UCSD-AML1 (cell line): Measurements from ENCODE around the gene EID3.

Source experiments
- DNase-seq: peaks from one replicate; lab custom pipeline; 2025; ENCODE audit not compliant: unreplicated experiment; lab: John Stamatoyannopoulos, UW

Gene EID3

GRCh38 chr12:104333692-104334255, 30.2 kb downstream of the EID3 start:
- DNase-seq: no peak

GRCh38 chr12:104334581-104334980, 31.0 kb downstream of the EID3 start:
- DNase-seq: no peak

- no peak for DNase-seq
Observed at GRCh38 chr12:104336115-104336514, 32.6 kb downstream of the EID3 start.

- DNase-seq: no peak
Observed at GRCh38 chr12:104337030-104337558, 33.6 kb downstream of the EID3 start.

- no peak for DNase-seq
Observed at GRCh38 chr12:104339663-104340062, 36.1 kb downstream of the EID3 start.

GRCh38 chr12:104340177-104340576, 36.6 kb downstream of the EID3 start:
- DNase-seq: no peak

- no peak for DNase-seq
Observed at GRCh38 chr12:104340925-104341611, 37.5 kb downstream of the EID3 start.

- no peak for DNase-seq
Observed at GRCh38 chr12:104342147-104342546, 38.6 kb downstream of the EID3 start.

GRCh38 chr12:104342635-104343249, 39.2 kb downstream of the EID3 start:
- no peak for DNase-seq

GRCh38 chr12:104344682-104345081, 41.1 kb downstream of the EID3 start:
- DNase-seq: no peak

GRCh38 chr12:104345234-104346066, 41.9 kb downstream of the EID3 start:
- DNase-seq: no peak

GRCh38 chr12:104347374-104348075, 44.0 kb downstream of the EID3 start:
- DNase-seq: no peak

GRCh38 chr12:104348283-104348993, 44.9 kb downstream of the EID3 start:
- no peak for DNase-seq

GRCh38 chr12:104348994-104349494, 45.5 kb downstream of the EID3 start:
- no peak for DNase-seq

- no peak for DNase-seq
Observed at GRCh38 chr12:104350211-104351056, 46.9 kb downstream of the EID3 start.

- DNase-seq: no peak
Observed at GRCh38 chr12:104351057-104351983, 47.8 kb downstream of the EID3 start.

- no peak for DNase-seq
Observed at GRCh38 chr12:104352106-104352713, 48.7 kb downstream of the EID3 start.
